WERI-Rb-1 (cell line): ENCODE measurements around the gene COL9A1.
"Not testable (repeated sequence)": the region's sequence is repeated elsewhere in the genome, so short reads cannot be mapped to it uniquely, and the experiment has no call there.

Experiments
- DNase-seq: peaks from one replicate; pipeline ENCODE4 v3.0.0-alpha.2; 2020
- H3K27ac ChIP-seq: fragments of 250-450 bp; sonication (Bioruptor Pico); 2 replicates; pipeline ENCODE4 v1.5.1; 2020; ENCODE audit warnings: mild to moderate bottlenecking, moderate library complexity
- H3K27me3 ChIP-seq: fragments of 250-450 bp; sonication (Bioruptor Pico); 2 replicates; pipeline ENCODE4 v1.5.1; 2021; ENCODE audit warnings: mild to moderate bottlenecking, low read depth, moderate library complexity; ENCODE audit not compliant: insufficient read depth, severe bottlenecking
- H3K36me3 ChIP-seq: fragments of 250-450 bp; sonication (Bioruptor Pico); 2 replicates; pipeline ENCODE4 v1.5.1; 2020; ENCODE audit warnings: mild to moderate bottlenecking, moderate library complexity
- H3K4me3 ChIP-seq: 2 replicates; pipeline ENCODE4 v1.5.1; 2011; ENCODE audit warnings: low read depth, mild to moderate bottlenecking, control low read depth, low read length
- H3K9me3 ChIP-seq: fragments of 250-450 bp; sonication (Bioruptor Pico); 2 replicates; pipeline ENCODE4 v1.5.1; 2021; ENCODE audit warnings: mild to moderate bottlenecking, moderate library complexity; ENCODE audit not compliant: severe bottlenecking
- TF ChIP-seq, protein P1 (sequence below): IDR thresholded peaks from 2 replicates; pipeline ENCODE4 v1.5.1; 2011; ENCODE audit warnings: low read depth, mild to moderate bottlenecking, control low read depth, inconsistent platforms, low read length

COL9A1 gene

DNA sequence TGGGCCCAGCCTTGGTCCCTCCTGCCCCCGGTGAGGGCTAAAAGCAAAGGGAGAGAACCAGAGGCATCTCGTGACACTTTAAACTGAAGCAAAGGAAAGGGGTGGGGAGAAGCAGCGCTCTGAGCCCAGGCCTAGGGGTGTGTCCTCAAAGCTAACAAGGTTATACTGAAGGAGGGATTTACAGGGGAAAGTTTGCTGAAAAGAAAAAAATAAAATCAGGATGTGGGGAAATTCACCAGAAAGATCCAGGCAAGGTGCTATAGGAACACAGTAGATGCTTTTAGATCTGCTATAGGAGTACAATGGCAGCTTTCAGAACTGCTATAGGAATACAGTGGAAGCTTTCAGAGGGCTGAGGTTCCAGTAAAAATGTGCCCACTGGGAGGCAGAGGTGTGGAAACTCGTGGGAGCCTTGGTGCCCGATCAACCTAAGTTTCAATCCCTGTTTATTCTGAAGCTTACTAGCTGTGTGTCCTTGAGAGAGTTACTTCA is at the start of gene COL9A1:
Gene COL9A1, minus strand, starts transcription at position 51 of the 492 bp plus-strand sequence. CDS start 160 bp downstream, outside the sequence.
- no peak for DNase-seq
- Histone ChIP-seq H3K36me3 (no peaks in the 10 kb centered on the region), H3K27ac (no peak within 1 kb of the TSS), H3K9me3 (no peaks in the 10 kb centered on the region), H3K27me3 (no peaks in the 10 kb centered on the region), H3K4me3 (no peak within 1 kb of the TSS)
- TF ChIP-seq, protein P1, sequence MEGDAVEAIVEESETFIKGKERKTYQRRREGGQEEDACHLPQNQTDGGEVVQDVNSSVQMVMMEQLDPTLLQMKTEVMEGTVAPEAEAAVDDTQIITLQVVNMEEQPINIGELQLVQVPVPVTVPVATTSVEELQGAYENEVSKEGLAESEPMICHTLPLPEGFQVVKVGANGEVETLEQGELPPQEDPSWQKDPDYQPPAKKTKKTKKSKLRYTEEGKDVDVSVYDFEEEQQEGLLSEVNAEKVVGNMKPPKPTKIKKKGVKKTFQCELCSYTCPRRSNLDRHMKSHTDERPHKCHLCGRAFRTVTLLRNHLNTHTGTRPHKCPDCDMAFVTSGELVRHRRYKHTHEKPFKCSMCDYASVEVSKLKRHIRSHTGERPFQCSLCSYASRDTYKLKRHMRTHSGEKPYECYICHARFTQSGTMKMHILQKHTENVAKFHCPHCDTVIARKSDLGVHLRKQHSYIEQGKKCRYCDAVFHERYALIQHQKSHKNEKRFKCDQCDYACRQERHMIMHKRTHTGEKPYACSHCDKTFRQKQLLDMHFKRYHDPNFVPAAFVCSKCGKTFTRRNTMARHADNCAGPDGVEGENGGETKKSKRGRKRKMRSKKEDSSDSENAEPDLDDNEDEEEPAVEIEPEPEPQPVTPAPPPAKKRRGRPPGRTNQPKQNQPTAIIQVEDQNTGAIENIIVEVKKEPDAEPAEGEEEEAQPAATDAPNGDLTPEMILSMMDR: no peak

DNA sequence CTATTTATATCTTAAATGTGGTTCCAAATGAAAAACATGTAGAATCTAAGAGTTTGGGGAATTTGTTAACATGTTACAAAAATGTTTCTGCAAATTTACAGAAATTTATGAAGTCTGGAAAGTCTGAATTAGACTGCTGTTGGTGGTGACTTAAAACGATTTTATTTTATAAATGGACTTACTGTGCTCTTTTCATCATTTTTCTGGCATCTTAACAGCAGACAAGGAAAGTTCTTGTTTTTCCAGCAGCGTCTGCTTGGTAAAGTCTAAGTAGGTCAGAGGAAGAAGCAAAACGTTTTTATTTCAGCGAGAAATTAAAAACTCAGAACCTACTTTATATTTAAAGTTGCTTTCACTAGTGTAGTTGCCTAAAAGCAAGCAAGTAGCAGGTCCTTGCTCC is 48.6 kb upstream of the COL9A1 start:
- DNase-seq: no peak
- Histone ChIP-seq H3K9me3 (no peaks in the 10 kb centered on the region), H3K36me3 (no peaks in the 10 kb centered on the region), H3K4me3 (no peak overlapping the region), H3K27me3 (no peaks in the 10 kb centered on the region), H3K27ac (peak overlapping the region; percentile 22; the same call in 1 of the 2 replicates)
- TF ChIP-seq, protein P1: no peak

DNA sequence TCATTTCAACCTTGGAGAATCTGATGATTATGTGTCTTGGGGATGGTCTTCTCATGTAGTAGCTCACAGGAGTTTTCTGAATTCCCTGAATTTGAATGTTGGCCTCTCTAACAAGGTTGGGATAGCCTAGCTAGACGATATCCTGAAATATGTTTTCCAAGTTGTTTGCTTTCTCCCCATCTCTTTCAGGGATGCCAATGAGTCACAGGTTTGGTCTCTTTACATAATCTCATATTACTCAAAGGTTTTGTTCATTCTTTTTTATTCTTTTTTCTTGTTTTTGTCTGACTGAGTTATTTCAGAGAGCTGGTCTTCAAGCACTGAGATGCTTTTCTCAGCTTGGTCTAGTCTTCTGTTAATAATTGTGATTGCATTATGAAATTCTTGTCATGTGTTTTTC is 42.7 kb upstream of the COL9A1 start:
- TF ChIP-seq, protein P1: no peak
- DNase-seq: no peak
- H3K9me3 ChIP-seq: no peaks in the 10 kb centered on the region
- H3K27me3 ChIP-seq: no peaks in the 10 kb centered on the region
- no peak overlapping the region for H3K27ac ChIP-seq
- H3K36me3 ChIP-seq: no peaks in the 10 kb centered on the region
- no peak overlapping the region for H3K4me3 ChIP-seq

DNA sequence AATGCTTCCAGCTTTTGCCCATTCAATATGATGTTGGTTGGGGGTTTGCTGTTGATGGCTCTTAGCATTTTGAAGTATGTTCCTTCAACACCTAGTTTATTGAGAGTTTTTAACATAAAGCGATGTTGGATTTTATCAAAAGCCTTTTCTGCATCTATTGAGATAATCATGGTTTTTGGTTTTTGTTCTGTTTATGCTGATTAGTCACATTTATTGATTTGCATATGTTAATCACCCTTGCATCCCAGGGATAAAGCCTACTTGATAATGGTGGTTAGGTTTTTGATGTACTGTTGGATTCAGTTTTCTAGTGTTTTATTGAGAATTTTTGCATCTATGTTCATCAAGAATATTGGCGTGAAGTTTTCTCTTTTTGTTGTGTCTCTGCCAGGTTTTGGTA is 40.4 kb upstream of the COL9A1 start:
- no peaks in the 10 kb centered on the region for H3K36me3 ChIP-seq
- H3K27ac ChIP-seq: no peak overlapping the region
- TF ChIP-seq, protein P1: no peak
- DNase-seq: no peak
- H3K27me3 ChIP-seq: no peaks in the 10 kb centered on the region
- H3K4me3 ChIP-seq: no peak overlapping the region
- no peaks in the 10 kb centered on the region for H3K9me3 ChIP-seq

DNA sequence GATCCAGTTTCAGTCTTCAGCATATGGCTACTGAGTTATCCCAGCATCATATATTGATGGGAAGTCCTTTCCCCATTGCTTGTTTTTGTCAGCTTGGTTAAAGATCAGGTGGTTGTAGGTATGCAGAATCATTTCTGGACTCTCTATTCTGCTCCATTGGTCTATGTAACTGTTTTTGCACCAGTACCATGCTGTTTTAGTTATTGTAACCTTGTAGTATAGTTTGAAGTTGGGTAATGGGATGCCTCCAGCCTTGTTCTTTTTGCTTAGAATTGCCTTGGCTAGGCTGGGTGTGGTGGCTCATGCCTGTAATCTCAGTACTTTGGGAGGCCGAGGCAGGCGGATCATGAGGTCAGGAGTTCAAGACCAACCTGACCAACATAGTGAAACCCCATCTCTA is 36.9 kb upstream of the COL9A1 start:
- not testable (repeated sequence) for H3K27me3 ChIP-seq, H3K36me3 ChIP-seq, H3K27ac ChIP-seq, H3K9me3 ChIP-seq, H3K4me3 ChIP-seq, DNase-seq

DNA sequence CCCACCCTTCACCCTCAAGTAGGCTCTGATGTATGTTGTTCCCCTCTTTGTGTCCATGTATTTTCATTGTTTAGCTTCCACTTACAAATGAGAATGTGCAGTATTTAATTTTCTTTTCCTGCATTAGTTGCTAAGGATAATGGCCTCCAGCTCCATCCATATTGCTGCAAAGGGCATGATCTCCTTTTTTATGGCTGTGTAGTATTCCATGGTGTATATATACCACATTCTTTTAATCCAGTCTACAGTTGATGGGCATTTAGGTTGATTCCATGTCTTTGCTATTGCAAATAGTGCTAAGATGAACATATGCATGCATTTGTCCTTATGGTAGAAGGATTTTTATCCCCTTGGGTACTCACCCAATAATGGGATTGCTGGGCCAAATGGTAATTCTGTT is 35.9 kb upstream of the COL9A1 start:
- Histone ChIP-seq H3K9me3 (no peaks in the 10 kb centered on the region), H3K27ac (no peak overlapping the region), H3K4me3 (no peak overlapping the region), H3K36me3 (no peaks in the 10 kb centered on the region), H3K27me3 (no peaks in the 10 kb centered on the region)
- DNase-seq: no peak
- TF ChIP-seq, protein P1: no peak
